Left ventricle myocardium inferior (tissue), 1 donor: ENCODE measurements around the gene NUP50. TPM values are rescaled to one million over a fixed set of nuclear protein-coding genes. Genes with fewer than 3 reads are reported as not detected.
"Not testable (repeated sequence)": the region's sequence is repeated elsewhere in the genome, so short reads cannot be mapped to it uniquely, and the experiment has no call there.

Source experiments
- DNase-seq: peaks from one replicate; pipeline ENCODE4 v3.0.0-alpha.2; 2020
- H3K27ac ChIP-seq: fragments of 200-600 bp; replicated peaks from 2 replicates; pipeline ENCODE4 v1.8.0; 2021
- H3K27me3 ChIP-seq: fragments of 200-600 bp; 2 replicates; pipeline ENCODE4 v1.8.0; 2021; ENCODE audit warnings: low read depth
- H3K36me3 ChIP-seq: fragments of 200-600 bp; 2 replicates; pipeline ENCODE4 v1.8.0; 2021
- H3K4me1 ChIP-seq: fragments of 200-600 bp; 2 replicates; pipeline ENCODE4 v1.8.0; 2021
- H3K4me3 ChIP-seq: fragments of 200-600 bp; 2 replicates; pipeline ENCODE4 v1.8.0; 2021; ENCODE audit warnings: mild to moderate bottlenecking, moderate library complexity
- H3K9me3 ChIP-seq: fragments of 200-600 bp; replicated peaks from 2 replicates; pipeline ENCODE4 v1.8.0; 2021
- CTCF ChIP-seq: fragments of 200-600 bp; IDR thresholded peaks from 2 replicates; pipeline ENCODE4 v1.8.0; 2021; ENCODE audit warnings: antibody characterized with exemption, mild to moderate bottlenecking, borderline replicate concordance
- intact Hi-C: fragments of 100-400 bp; cut with micrococcal nuclease; formaldehyde crosslinking; loops from one replicate; pipeline ENCODE4 v1.11.0; 2022
- total RNA-seq: library from RNA; stranded (reverse); fragmentation: NEBNext Ultra II Directional; extraction: Animal tissue kit (Norgen Biotek cat#: 25700); gene quantifications from one replicate; pipeline ENCODE4 v1.2.1, GENCODE V29; 2021
- donor health status: DM: no; HTN: yes; CAD: no; lungs with severe emphysema.

NUP50 gene
- total RNA-seq, 1 donor from 2014 or later: 12.9 TPM

DNA sequence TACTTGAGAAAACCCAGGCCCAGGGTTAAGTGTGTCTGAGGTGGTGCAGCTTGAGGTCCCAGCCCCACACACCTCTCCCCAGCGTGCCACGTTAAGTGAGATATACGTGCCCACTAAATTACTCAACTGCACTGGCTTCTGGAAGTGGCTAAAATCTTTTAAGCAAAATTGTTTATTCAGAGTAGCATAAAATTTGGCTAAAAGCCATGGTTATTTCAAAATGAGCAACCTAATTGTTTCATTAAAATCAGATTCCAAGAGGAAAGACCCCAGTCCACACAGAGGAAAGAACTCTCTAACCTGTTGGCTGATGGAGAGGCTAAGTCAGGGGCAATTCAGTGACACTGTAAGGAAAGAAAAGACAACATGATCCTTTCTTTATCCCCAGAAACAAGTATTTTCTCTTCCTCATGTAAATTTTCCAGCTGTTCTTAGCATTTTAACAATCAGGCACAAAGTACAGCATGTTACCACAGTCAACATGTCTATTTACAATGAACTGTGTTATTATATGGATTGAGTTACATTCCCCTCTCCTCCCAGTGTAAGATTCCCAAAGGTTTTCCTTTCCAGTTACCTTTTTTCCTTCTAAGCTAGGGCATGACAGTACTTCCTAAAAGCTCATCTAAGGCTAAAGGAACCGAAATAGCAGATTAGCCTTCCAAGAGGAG is 26.6 kb downstream of the NUP50 start:
- Histone ChIP-seq H3K36me3 (peaks cover 14% of the 10 kb centered on the region), H3K4me1 (peaks cover 11% of the 10 kb centered on the region), H3K4me3 (no peak overlapping the region), H3K27ac (no peak overlapping the region), H3K27me3 (no peaks in the 10 kb centered on the region), H3K9me3 (no peaks in the 10 kb centered on the region)
- no peak for TF ChIP-seq CTCF
- intact Hi-C loops: no loop called here
- DNase-seq: no peak

DNA sequence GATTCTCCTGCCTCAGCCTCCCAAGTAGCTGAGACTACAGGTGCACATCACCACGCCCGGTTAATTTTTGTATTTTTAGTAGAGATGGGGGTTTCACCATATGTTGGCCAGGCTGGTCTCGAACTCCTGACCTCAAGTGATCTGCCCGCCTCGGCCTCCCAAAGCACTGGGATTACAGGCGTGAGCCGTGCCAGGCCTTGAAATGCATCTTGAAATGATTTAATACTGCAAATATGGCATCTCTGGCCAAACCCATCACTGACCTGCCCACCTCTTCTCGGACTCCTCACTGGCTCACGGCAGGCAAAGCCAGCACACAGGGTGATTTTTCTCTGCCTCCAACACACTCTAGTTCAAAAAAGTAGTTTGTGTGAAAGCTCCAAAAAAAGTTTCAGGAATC is 28.0 kb downstream of the NUP50 start:
- DNase-seq, intact Hi-C loops, H3K27ac ChIP-seq, H3K36me3 ChIP-seq, H3K4me3 ChIP-seq, H3K27me3 ChIP-seq, H3K9me3 ChIP-seq: not testable (repeated sequence)
- H3K4me1 ChIP-seq: peaks cover 11% of the 10 kb centered on the region

GRCh38 chr22:45192701-45193187 is 29.0 kb downstream of the NUP50 start:
- H3K27me3 ChIP-seq: no peaks in the 10 kb centered on the region
- H3K27ac ChIP-seq: no peak overlapping the region
- H3K4me3 ChIP-seq: no peak overlapping the region
- DNase-seq: no peak
- no peak for TF ChIP-seq CTCF
- intact Hi-C loops: no loop called here
- H3K36me3 ChIP-seq: peaks cover 16% of the 10 kb centered on the region
- H3K9me3 ChIP-seq: no peaks in the 10 kb centered on the region
- H3K4me1 ChIP-seq: peaks cover 11% of the 10 kb centered on the region

- no peaks in the 10 kb centered on the region for H3K27me3 ChIP-seq
- H3K4me3 ChIP-seq: no peak overlapping the region
- TF ChIP-seq CTCF: no peak
- H3K9me3 ChIP-seq: no peaks in the 10 kb centered on the region
- intact Hi-C loops: no loop called here
- H3K4me1 ChIP-seq: peaks cover 11% of the 10 kb centered on the region
- peaks cover 31% of the 10 kb centered on the region for H3K36me3 ChIP-seq
- no peak overlapping the region for H3K27ac ChIP-seq
- no peak for DNase-seq
Measured at GRCh38 chr22:45194686-45195085, 31.0 kb downstream of the NUP50 start.

GRCh38 chr22:45195616-45196015 is 31.9 kb downstream of the NUP50 start:
- H3K27me3 ChIP-seq: no peaks in the 10 kb centered on the region
- intact Hi-C loops: no loop called here
- no peak for TF ChIP-seq CTCF
- no peak overlapping the region for H3K4me3 ChIP-seq
- peaks cover 11% of the 10 kb centered on the region for H3K4me1 ChIP-seq
- no peaks in the 10 kb centered on the region for H3K9me3 ChIP-seq
- no peak overlapping the region for H3K27ac ChIP-seq
- peaks cover 34% of the 10 kb centered on the region for H3K36me3 ChIP-seq
- no peak for DNase-seq

DNA sequence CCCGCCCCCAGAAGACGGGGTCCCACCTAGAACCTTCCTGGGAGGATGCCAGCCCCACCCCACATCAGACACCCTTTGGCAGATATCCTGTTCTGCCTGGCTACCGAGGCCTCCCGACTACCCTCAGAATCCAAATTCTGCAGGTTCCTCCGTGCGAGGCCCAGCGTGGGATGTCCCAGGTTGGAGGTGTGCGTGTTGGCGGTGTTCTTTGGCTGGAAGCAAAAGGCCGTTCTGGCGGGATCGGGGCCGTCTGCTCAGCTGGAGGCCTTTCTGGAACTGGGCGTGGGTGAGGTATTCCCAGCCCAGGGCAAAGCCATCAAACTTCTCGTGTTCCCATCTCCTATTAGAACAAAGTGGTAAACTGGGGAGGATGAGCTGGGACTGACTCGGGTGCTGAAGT is 32.6 kb downstream of the NUP50 start:
- no peak overlapping the region for H3K4me3 ChIP-seq
- H3K4me1 ChIP-seq: peaks cover 11% of the 10 kb centered on the region
- H3K36me3 ChIP-seq: peaks cover 39% of the 10 kb centered on the region
- TF ChIP-seq CTCF: no peak
- no peak for DNase-seq
- no peaks in the 10 kb centered on the region for H3K9me3 ChIP-seq
- H3K27ac ChIP-seq: no peak overlapping the region
- intact Hi-C loops: no loop called here
- no peaks in the 10 kb centered on the region for H3K27me3 ChIP-seq
